Activated B cell treated with CpG ODN at 0.5 μM for 24 hours (primary cell): ENCODE measurements around the gene FCRL5. TPM values are rescaled to one million over a fixed set of nuclear protein-coding genes. Genes with fewer than 3 reads are reported as not detected.

Source experiments
- ATAC-seq: fragments of 200-7000 bp; cut with Tn5 transposase; one replicate; pipeline ENCODE4 v1.10.0; 2021; ENCODE audit warnings: low read depth, mild to moderate bottlenecking, moderate library complexity
- CTCF ChIA-PET: fragments of 350-600 bp; sonication (Branson Sonifier 250); formaldehyde crosslinking; loops from one replicate; lab custom pipeline; 2021; ENCODE audit warnings: antibody characterized with exemption; lab: Charles Lee
- POLR2A ChIA-PET: fragments of 350-600 bp; sonication (Branson Sonifier 250); formaldehyde crosslinking; loops from one replicate; lab custom pipeline; 2021; ENCODE audit warnings: antibody characterized with exemption; lab: Charles Lee
- DNase-seq: peaks from one replicate; pipeline ENCODE4 v3.0.0; 2022
- H3K27ac Mint-ChIP-seq: one replicate; pipeline ENCODE4 v1.8.0; 2020; ENCODE audit warnings: mixed read lengths
- H3K27me3 Mint-ChIP-seq: one replicate; pipeline ENCODE4 v1.8.0; 2021; ENCODE audit warnings: mixed read lengths
- H3K36me3 Mint-ChIP-seq: one replicate; pipeline ENCODE4 v1.8.0; 2021; ENCODE audit warnings: low read depth, mixed read lengths
- H3K4me1 Mint-ChIP-seq: one replicate; pipeline ENCODE4 v1.8.0; 2021; ENCODE audit warnings: mixed read lengths
- H3K4me3 Mint-ChIP-seq: one replicate; pipeline ENCODE4 v1.8.0; 2020; ENCODE audit warnings: mild to moderate bottlenecking, mixed read lengths
- H3K9me3 Mint-ChIP-seq: one replicate; pipeline ENCODE4 v1.8.0; 2020; ENCODE audit warnings: mixed read lengths
- intact Hi-C: fragments of 100-400 bp; cut with micrococcal nuclease; formaldehyde crosslinking; loops from one replicate; pipeline ENCODE4 v1.15.1; 2024
- total RNA-seq: library from RNA; stranded (reverse); gene quantifications from 2 replicates; pipeline ENCODE4 v1.2.3, GENCODE V29; 2022
- TF ChIP-seq, protein P1 (sequence below): fragments of 200-600 bp; IDR thresholded peaks from one replicate; pipeline ENCODE4 v1.8.0; 2022; ENCODE audit warnings: antibody characterized with exemption, mild to moderate bottlenecking

The FCRL5 gene
- total RNA-seq, 1 donor from 2014 or later = 55.4 TPM

DNA sequence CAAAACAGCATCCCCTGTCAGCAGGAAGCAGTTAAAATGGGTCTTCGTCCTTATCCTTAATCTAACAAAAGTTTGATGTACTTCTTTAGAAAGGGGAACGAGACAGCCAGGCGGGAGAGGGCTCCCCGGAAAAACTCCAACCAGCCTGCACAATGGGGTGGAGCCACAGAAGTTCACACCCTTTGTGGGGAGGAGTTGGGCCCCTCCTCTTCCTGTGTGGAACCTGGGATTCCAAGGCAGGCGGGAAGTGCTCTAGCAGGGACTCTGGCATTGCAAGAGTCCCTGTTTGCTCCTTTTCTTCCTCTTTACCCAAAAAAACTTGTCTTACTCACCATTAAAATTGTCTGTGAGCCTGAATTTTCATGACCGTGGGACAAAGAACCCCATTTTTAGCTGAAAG is 47.7 kb downstream of the FCRL5 start:
- CTCF ChIA-PET = interaction anchor here (0.7 to 2.4 kb wide), 10 partner anchors 9 to 352 kb away, joined by 3 to 22 read pairs (median 4); no protein-coding TSS in a partner anchor
- TF ChIP-seq, protein P1, sequence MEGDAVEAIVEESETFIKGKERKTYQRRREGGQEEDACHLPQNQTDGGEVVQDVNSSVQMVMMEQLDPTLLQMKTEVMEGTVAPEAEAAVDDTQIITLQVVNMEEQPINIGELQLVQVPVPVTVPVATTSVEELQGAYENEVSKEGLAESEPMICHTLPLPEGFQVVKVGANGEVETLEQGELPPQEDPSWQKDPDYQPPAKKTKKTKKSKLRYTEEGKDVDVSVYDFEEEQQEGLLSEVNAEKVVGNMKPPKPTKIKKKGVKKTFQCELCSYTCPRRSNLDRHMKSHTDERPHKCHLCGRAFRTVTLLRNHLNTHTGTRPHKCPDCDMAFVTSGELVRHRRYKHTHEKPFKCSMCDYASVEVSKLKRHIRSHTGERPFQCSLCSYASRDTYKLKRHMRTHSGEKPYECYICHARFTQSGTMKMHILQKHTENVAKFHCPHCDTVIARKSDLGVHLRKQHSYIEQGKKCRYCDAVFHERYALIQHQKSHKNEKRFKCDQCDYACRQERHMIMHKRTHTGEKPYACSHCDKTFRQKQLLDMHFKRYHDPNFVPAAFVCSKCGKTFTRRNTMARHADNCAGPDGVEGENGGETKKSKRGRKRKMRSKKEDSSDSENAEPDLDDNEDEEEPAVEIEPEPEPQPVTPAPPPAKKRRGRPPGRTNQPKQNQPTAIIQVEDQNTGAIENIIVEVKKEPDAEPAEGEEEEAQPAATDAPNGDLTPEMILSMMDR = no peak
- Mint-ChIP-seq H3K4me1 (peaks cover 29% of the 10 kb centered on the region), H3K36me3 (no peaks in the 10 kb centered on the region), H3K4me3 (no peak overlapping the region), H3K27me3 (no peaks in the 10 kb centered on the region), H3K9me3 (no peaks in the 10 kb centered on the region), H3K27ac (no peak overlapping the region)
- POLR2A ChIA-PET = no interaction called here
- DNase-seq (no peak), ATAC-seq (no peak)
- intact Hi-C loops = loop anchor here (1.0 to 10.0 kb wide), 4 partner anchors 8 to 443 kb away; no protein-coding TSS in a partner anchor

DNA sequence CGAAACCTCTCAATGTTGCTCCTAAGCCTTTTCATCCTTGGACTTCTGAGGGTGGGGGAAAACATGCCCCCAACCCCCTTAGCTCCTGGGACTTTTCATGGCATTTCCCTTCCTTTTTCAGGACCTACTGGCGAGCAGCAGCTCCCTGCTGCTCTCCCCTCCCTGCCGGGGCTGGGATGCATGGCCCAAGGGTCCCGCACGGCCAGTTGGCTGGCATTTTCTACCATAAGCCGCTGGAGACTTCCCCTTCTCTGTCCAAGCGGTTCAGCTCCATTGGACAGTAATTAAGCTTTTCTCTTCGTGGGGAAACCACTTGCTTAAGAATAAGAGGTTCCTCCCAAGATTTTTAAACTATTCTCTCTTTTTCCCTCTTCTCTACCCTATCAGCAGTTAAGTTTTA is 52.8 kb downstream of the FCRL5 start:
- intact Hi-C loops = loop anchor here (5.0 kb wide), 1 partner anchor 273 kb away; no protein-coding TSS in a partner anchor
- ChIA-PET POLR2A (interaction anchor here (0.7 kb wide), 1 partner anchor 370 kb away, joined by 3 read pairs; no protein-coding TSS in a partner anchor), CTCF (interaction anchor here (1.4 kb wide), 1 partner anchor 81 kb away, joined by 4 read pairs; no protein-coding TSS in a partner anchor)
- no peaks in the 10 kb centered on the region for H3K36me3 Mint-ChIP-seq
- ATAC-seq (no peak), DNase-seq (no peak)
- H3K4me3 Mint-ChIP-seq = no peak overlapping the region
- TF ChIP-seq, protein P1 = no peak
- H3K27ac Mint-ChIP-seq = no peak overlapping the region
- no peaks in the 10 kb centered on the region for H3K9me3 Mint-ChIP-seq
- peaks cover 34% of the 10 kb centered on the region for H3K4me1 Mint-ChIP-seq
- H3K27me3 Mint-ChIP-seq = no peaks in the 10 kb centered on the region

DNA sequence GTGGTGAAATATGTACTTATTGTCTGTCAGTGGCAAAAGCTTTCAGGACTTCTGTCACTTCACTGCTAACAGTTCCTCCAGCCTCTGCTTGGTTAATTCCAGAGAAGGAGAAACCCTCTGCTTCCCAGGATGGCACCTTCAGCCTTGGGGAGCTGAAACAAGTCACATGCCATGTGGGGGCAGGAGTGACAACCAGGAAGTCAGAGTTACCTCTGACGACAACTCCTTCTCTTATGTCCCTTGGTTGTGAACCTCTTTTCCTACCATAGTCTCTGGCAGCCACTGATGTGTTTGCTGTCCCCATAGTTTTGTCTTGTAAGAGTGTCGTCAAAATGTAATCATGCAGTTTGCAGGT is 53.6 kb downstream of the FCRL5 start:
- H3K27ac Mint-ChIP-seq = no peak overlapping the region
- POLR2A ChIA-PET = no interaction called here

DNA sequence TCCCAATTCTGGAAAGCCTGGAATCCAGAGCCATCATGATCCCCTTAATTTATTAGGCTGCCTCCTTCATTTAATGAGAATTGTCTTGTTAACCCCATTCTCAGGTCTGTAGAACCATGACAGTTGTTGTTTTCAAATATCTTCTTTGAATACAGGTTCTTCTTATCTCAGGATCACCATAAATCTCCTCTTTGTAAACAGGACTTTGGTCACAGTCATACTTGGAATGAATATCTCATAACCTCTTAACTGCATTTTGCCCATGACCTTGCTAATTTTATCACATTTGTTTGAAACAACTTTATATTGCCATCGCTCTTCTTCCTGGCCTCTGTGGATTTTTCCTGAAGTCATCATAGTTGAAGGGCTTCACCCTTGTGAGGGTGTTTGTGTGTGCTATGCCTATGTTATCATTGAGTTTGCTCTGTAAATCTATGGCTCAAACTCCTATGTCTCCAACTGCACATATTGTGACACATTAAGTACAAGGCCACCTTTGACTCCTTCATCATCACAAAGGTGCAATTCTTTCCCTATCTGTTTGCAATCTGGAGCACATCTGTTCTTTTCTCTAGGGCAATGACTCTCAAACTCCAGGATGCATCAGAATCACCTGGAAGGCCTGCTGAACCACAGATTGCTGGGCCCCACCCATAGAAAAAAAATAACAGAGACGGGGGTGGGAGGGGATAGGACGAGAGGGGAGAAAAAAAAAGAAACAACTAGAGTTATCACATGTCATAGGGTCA is 54.2 kb downstream of the FCRL5 start:
- CTCF ChIA-PET = no interaction called here
- intact Hi-C loops = loop anchor here (2.0 to 5.0 kb wide), 2 partner anchors 274 to 407 kb away; no protein-coding TSS in a partner anchor
- ATAC-seq = no peak

More for the DNA sequence above, 53.6 kb downstream of the FCRL5 start:
- TF ChIP-seq, protein P1 = no peak
- CTCF ChIA-PET = interaction anchor here (1.4 kb wide), 1 partner anchor 82 kb away, joined by 4 read pairs; no protein-coding TSS in a partner anchor
- peaks cover 34% of the 10 kb centered on the region for H3K4me1 Mint-ChIP-seq
- intact Hi-C loops = loop anchor here (5.0 kb wide), 1 partner anchor 274 kb away; no protein-coding TSS in a partner anchor
- DNase-seq (no peak), ATAC-seq (no peak)
- no peaks in the 10 kb centered on the region for H3K27me3 Mint-ChIP-seq
- no peaks in the 10 kb centered on the region for H3K36me3 Mint-ChIP-seq
- H3K9me3 Mint-ChIP-seq = no peaks in the 10 kb centered on the region
- no peak overlapping the region for H3K4me3 Mint-ChIP-seq

More for the DNA sequence above, 54.2 kb downstream of the FCRL5 start:
- Mint-ChIP-seq H3K9me3 (no peaks in the 10 kb centered on the region), H3K36me3 (no peaks in the 10 kb centered on the region), H3K27me3 (no peaks in the 10 kb centered on the region), H3K4me3 (no peak overlapping the region), H3K27ac (peak overlapping the region; percentile 54), H3K4me1 (peaks cover 34% of the 10 kb centered on the region)
- TF ChIP-seq, protein P1 = no peak
- no peak for DNase-seq
- POLR2A ChIA-PET = no interaction called here
